ENCODE data around the gene EID1.
"Not testable (repeated sequence)": the region's sequence is repeated elsewhere in the genome, so short reads cannot be mapped to it uniquely, and the experiment has no call there.

EID1 gene

GRCh38 chr15:48877630-48878595 lies at the start of gene EID1:
Gene EID1, plus strand, starts transcription at chr15:48878134. Its CDS starts 43 bp downstream, at chr15:48878177.
- DNase-seq (ENCODE audit: low read depth in 2 of 2): peak; percentile 80 to 83

- no peak for DNase-seq (ENCODE audit: low read depth in 2 of 2)
Observed at GRCh38 chr15:48828471-48828870, 49.5 kb upstream of the EID1 start.

- DNase-seq (ENCODE audit: low read depth in 2 of 2): no peak
Observed at GRCh38 chr15:48828906-48829305, 49.0 kb upstream of the EID1 start.

- no peak for DNase-seq (ENCODE audit: low read depth in 2 of 2)
Observed at GRCh38 chr15:48832648-48833047, 45.3 kb upstream of the EID1 start.

- no peak for DNase-seq (ENCODE audit: low read depth in 2 of 2)
Observed at GRCh38 chr15:48833526-48834239, 44.3 kb upstream of the EID1 start.

GRCh38 chr15:48834756-48835155 lies 43.2 kb upstream of the EID1 start:
- no peak for DNase-seq (ENCODE audit: low read depth in 2 of 2)

GRCh38 chr15:48842501-48842900 lies 35.4 kb upstream of the EID1 start:
- DNase-seq (ENCODE audit: low read depth in 2 of 2): no peak

- DNase-seq (ENCODE audit: low read depth in 2 of 2): no peak
Observed at GRCh38 chr15:48845123-48845522, 32.8 kb upstream of the EID1 start.

- DNase-seq (ENCODE audit: low read depth in 2 of 2): no peak
Observed at GRCh38 chr15:48850648-48851047, 27.3 kb upstream of the EID1 start.

GRCh38 chr15:48851956-48852355 lies 26.0 kb upstream of the EID1 start:
- no peak for DNase-seq (ENCODE audit: low read depth in 2 of 2)

GRCh38 chr15:48854434-48854833 lies 23.5 kb upstream of the EID1 start:
- not testable (repeated sequence) for DNase-seq (ENCODE audit: low read depth in 2 of 2)

GRCh38 chr15:48855501-48856440 lies 22.2 kb upstream of the EID1 start:
- DNase-seq (ENCODE audit: low read depth in 2 of 2): no peak

GRCh38 chr15:48856942-48857341 lies 21.0 kb upstream of the EID1 start:
- DNase-seq (ENCODE audit: low read depth in 2 of 2): no peak

- no peak for DNase-seq (ENCODE audit: low read depth in 2 of 2)
Observed at GRCh38 chr15:48858401-48858800, 19.5 kb upstream of the EID1 start.

- no peak for DNase-seq (ENCODE audit: low read depth in 2 of 2)
Observed at GRCh38 chr15:48859426-48859825, 18.5 kb upstream of the EID1 start.

GRCh38 chr15:48861813-48862431 lies 16.0 kb upstream of the EID1 start:
- peak in 1 of 2 donors; percentile 3 for DNase-seq (ENCODE audit: low read depth in 2 of 2)

GRCh38 chr15:48862705-48863104 lies 15.2 kb upstream of the EID1 start:
- DNase-seq (ENCODE audit: low read depth in 2 of 2): no peak

- DNase-seq (ENCODE audit: low read depth in 2 of 2): no peak
Observed at GRCh38 chr15:48865370-48866079, 12.4 kb upstream of the EID1 start.

- no peak for DNase-seq (ENCODE audit: low read depth in 2 of 2)
Observed at GRCh38 chr15:48866141-48866563, 11.8 kb upstream of the EID1 start.

- no peak for DNase-seq (ENCODE audit: low read depth in 2 of 2)
Observed at GRCh38 chr15:48868023-48868422, 9.9 kb upstream of the EID1 start.

- no peak for DNase-seq (ENCODE audit: low read depth in 2 of 2)
Observed at GRCh38 chr15:48868536-48868935, 9.4 kb upstream of the EID1 start.

Data from stimulated activated CD8-positive, alpha-beta memory T cell treated with anti-CD3 and anti-CD28 coated beads, Interleukin-7, amount 100 ng/mL, for 1 hour (primary cell).